Endothelial cell of umbilical vein (primary cell): ENCODE results near the gene LTBP2. TPM values are rescaled to one million over a fixed set of nuclear protein-coding genes. Genes with fewer than 3 reads are reported as not detected.

Experiments used
- BruUV-seq: library from RNA; stranded (reverse); fragments of 400-500 nt; replicated peaks from 2 replicates; lab custom pipeline; 2021; lab: Mats Ljungman, UMichigan
- CTCF ChIA-PET: fragments of 300-600, 350-600 bp; sonication (Branson Sonifier 250); formaldehyde crosslinking; loops from one replicate; lab custom pipeline; 2021; ENCODE audit warnings: antibody characterized with exemption, inconsistent platforms; lab: Charles Lee
- POLR2A ChIA-PET: fragments of 300-600, 350-600 bp; sonication (Branson Sonifier 250); formaldehyde crosslinking; loops from one replicate; lab custom pipeline; 2021; ENCODE audit warnings: antibody characterized with exemption, inconsistent platforms; lab: Charles Lee
- DNase-seq: peaks from one replicate; pipeline ENCODE4 v3.0.0-alpha.2; 2011; ENCODE audit warnings: low read depth, low spot score
- FAIRE-seq: peaks from 2 replicates; lab custom pipeline; 2011; peaks lifted over from hg19 to GRCh38; lab: Jason Lieb, UNC
- H2AFZ ChIP-seq: 2 replicates; pipeline ENCODE4 v1.6.0; 2012; ENCODE audit warnings: low read depth, low read length, control low read depth, inconsistent platforms
- H3K27ac ChIP-seq: 2 replicates; pipeline ENCODE4 v1.5.1; 2011; ENCODE audit warnings: low read depth, mild to moderate bottlenecking, control low read depth, low read length, moderate library complexity; ENCODE audit not compliant: insufficient read depth
- H3K27me3 ChIP-seq, 2 experiments: 2 replicates each; pipeline versions ENCODE4 v1.6.0 to v1.6.1; 2011; ENCODE audit warnings: low read length in 2 of 2, mixed read lengths in 1 of 2; ENCODE audit not compliant: control insufficient read depth in 2 of 2, insufficient read depth in 2 of 2
- H3K36me3 ChIP-seq, 2 experiments: 2 replicates in 1 of 2; 3 replicates in 1 of 2; pipeline ENCODE4 v1.5.1; 2011; ENCODE audit warnings: low read length in 2 of 2, mild to moderate bottlenecking in 1 of 2, moderate library complexity in 1 of 2; ENCODE audit not compliant: control insufficient read depth in 2 of 2, insufficient read depth in 2 of 2; ENCODE audit errors: extremely low read depth in 1 of 2
- H3K4me1 ChIP-seq: 3 replicates; pipeline ENCODE4 v1.5.1; 2011; ENCODE audit warnings: mild to moderate bottlenecking, low read length; ENCODE audit not compliant: control insufficient read depth, insufficient read depth; ENCODE audit errors: extremely low read depth
- H3K4me2 ChIP-seq: 2 replicates; pipeline ENCODE4 v1.6.1; 2011; ENCODE audit warnings: low read length, control low read depth, mixed read lengths; ENCODE audit not compliant: insufficient read depth
- H3K4me3 ChIP-seq, 3 experiments: fragments of 200-600 bp in 1 of 3; sonication (generic), shearing (Covaris generic) in 1 of 3; replicated peaks in 1 of 3; 2 replicates each; pipeline ENCODE4 v1.5.1; 2011 to 2016; ENCODE audit warnings: control low read depth in 3 of 3, low read length in 3 of 3, mild to moderate bottlenecking in 2 of 3, inconsistent platforms in 1 of 3, low read depth in 1 of 3, moderate library complexity in 1 of 3; ENCODE audit not compliant: insufficient read depth in 1 of 3
- H3K79me2 ChIP-seq: 2 replicates; pipeline ENCODE4 v1.6.0; 2012; ENCODE audit warnings: low read length, inconsistent platforms; ENCODE audit not compliant: control insufficient read depth, insufficient read depth
- H3K9ac ChIP-seq: replicated peaks from 2 replicates; pipeline ENCODE3; 2011; ENCODE audit warnings: low read length, control low read depth; ENCODE audit not compliant: insufficient read depth; ENCODE audit errors: extremely low read depth
- H3K9me1 ChIP-seq: replicated peaks from 3 replicates; pipeline ENCODE4 v1.6.0; 2011; ENCODE audit warnings: mild to moderate bottlenecking, low read length; ENCODE audit not compliant: control insufficient read depth, insufficient read depth; ENCODE audit errors: extremely low read depth
- H3K9me3 ChIP-seq: replicated peaks from 2 replicates; pipeline ENCODE4 v1.5.1; 2012; ENCODE audit warnings: low read length, inconsistent platforms; ENCODE audit not compliant: control insufficient read depth, insufficient read depth
- H4K20me1 ChIP-seq: replicated peaks from 2 replicates; pipeline ENCODE3; 2011; ENCODE audit warnings: mild to moderate bottlenecking, low read length; ENCODE audit not compliant: control insufficient read depth, insufficient read depth; ENCODE audit errors: extremely low read depth
- EZH2 ChIP-seq: IDR thresholded peaks from 2 replicates; pipeline ENCODE4 v1.6.1; 2012; ENCODE audit warnings: borderline replicate concordance, low read depth, mild to moderate bottlenecking, moderate library complexity, low read length, inconsistent platforms; ENCODE audit not compliant: severe bottlenecking
- FOS ChIP-seq: IDR thresholded peaks from 2 replicates; pipeline ENCODE4 v1.6.1; 2011; ENCODE audit warnings: mild to moderate bottlenecking, low read length, moderate library complexity, borderline replicate concordance; ENCODE audit not compliant: insufficient read depth
- GATA2 ChIP-seq: IDR thresholded peaks from 2 replicates; pipeline ENCODE4 v1.7.0; 2011; ENCODE audit warnings: low read depth, mild to moderate bottlenecking, moderate library complexity, mixed read lengths, low read length; ENCODE audit not compliant: insufficient read length, insufficient read depth
- JUN ChIP-seq: IDR thresholded peaks from 2 replicates; pipeline ENCODE4 v1.6.1; 2011; ENCODE audit warnings: borderline replicate concordance, low read depth; ENCODE audit not compliant: insufficient read length, insufficient read depth
- MYC ChIP-seq: IDR thresholded peaks from one replicate; pipeline ENCODE4 v1.6.1; 2011; ENCODE audit warnings: mild to moderate bottlenecking, low read depth, low read length
- POLR2A ChIP-seq: IDR thresholded peaks from 2 replicates; pipeline ENCODE4 v1.6.1; 2012; ENCODE audit warnings: low read depth, mild to moderate bottlenecking, control low read depth, low read length
- POLR2AphosphoS5 ChIP-seq: IDR thresholded peaks from 2 replicates; pipeline ENCODE4 v1.6.1; 2012; ENCODE audit warnings: low read depth, mild to moderate bottlenecking, control low read depth, low read length, moderate library complexity; ENCODE audit not compliant: insufficient read depth
- dilution Hi-C: fragments of 300-500 bp; cut with MboI; formaldehyde crosslinking; loops from one replicate; pipeline ENCODE4 v1.15.0; 2019; ENCODE audit warnings: low sequenced_read_pairs; ENCODE audit not compliant: extremely low pct_ligation_motif_present
- intact Hi-C: fragments of 100-400 bp; cut with micrococcal nuclease; formaldehyde crosslinking; loops from one replicate; pipeline ENCODE4 v1.10.0; 2022
- polyA plus RNA-seq, 4 experiments: library from polyadenylated mRNA; depleted of rRNA in 3 of 4; stranded (reverse) in 3 of 4; unstranded in 1 of 4; fragments of >200 nt; gene quantifications; 2 replicates each; pipeline versions ENCODE4 v1.2.1 to v1.2.3, GENCODE V29; 2011 to 2012; ENCODE audit warnings: missing spikeins in 1 of 4
- total RNA-seq: library from RNA; stranded (reverse); gene quantifications from 2 replicates; pipeline ENCODE4 v1.2.3, GENCODE V29; 2021
- TF ChIP-seq, protein P1 (sequence below): IDR thresholded peaks from 2 replicates; pipeline ENCODE4 v1.6.1; 2011; ENCODE audit not compliant: insufficient read depth, insufficient read length
- TF ChIP-seq, protein P2 (sequence below), 2 donors: IDR thresholded peaks; 1 replicate in 1 of 2; 2 replicates in 1 of 2; pipeline ENCODE4 v1.5.1; 2011; ENCODE audit warnings: low read length in 2 of 2, mild to moderate bottlenecking in 2 of 2, moderate library complexity in 2 of 2, control low read depth in 1 of 2, inconsistent platforms in 1 of 2, low read depth in 1 of 2; ENCODE audit not compliant: insufficient read depth in 1 of 2; ENCODE audit errors: extremely low read depth in 1 of 2

LTBP2 gene
- total and polyA plus RNA-seq, 2 donors (not counting 3 experiments of a cell fraction or from before 2014, with no cell fraction given) = 209 to 268 TPM

DNA sequence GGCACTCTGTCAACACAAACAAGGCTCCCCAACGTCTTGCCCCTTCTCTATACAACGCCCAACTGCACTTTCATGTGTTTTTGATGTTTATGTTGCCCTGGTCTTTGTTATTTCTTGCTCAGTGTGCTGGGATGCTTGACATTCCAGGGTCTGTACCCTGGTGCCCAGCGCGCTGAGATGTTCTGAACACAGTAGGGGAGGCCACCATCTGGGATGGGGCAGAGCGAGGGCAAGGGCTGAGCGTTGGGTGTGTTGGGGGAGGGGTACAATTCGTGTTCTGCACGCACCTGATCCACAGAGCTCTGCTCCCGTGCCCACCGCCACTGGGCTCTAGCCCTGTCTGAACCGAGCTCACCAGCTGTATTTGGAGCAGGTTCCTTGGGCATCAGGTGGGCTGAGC, 65.6 kb downstream of the LTBP2 start:
- Histone ChIP-seq H3K9me3 (no peaks in the 10 kb centered on the region), H3K36me3 (peaks cover 44 to 53% of the 10 kb centered on the region in 2 experiments), H3K79me2 (peaks cover 2% of the 10 kb centered on the region), H3K9ac (no peak overlapping the region), H3K27me3 (no peaks in the 10 kb centered on the region), H2AFZ (no peak overlapping the region), H3K4me1 (no peaks in the 10 kb centered on the region), H3K4me2 (no peak overlapping the region), H3K4me3 (no peak overlapping the region), H4K20me1 (no peaks in the 10 kb centered on the region), H3K9me1 (no peaks in the 10 kb centered on the region), H3K27ac (no peak overlapping the region)
- BruUV-seq = no TSS peak
- DNase-seq = no peak
- ChIA-PET CTCF (interaction anchor here (1.2 kb wide), 1 partner anchor 35 kb away, joined by 4 read pairs; no protein-coding TSS in a partner anchor), POLR2A (no interaction called here)
- dilution Hi-C loops = no loop called here
- TF ChIP-seq MYC (no peak), POLR2A (no peak), FOS (no peak), JUN (no peak), POLR2AphosphoS5 (no peak), EZH2 (no peak), GATA2 (no peak)
- TF ChIP-seq, protein P1, sequence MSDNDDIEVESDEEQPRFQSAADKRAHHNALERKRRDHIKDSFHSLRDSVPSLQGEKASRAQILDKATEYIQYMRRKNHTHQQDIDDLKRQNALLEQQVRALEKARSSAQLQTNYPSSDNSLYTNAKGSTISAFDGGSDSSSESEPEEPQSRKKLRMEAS = no peak
- TF ChIP-seq, protein P2, sequence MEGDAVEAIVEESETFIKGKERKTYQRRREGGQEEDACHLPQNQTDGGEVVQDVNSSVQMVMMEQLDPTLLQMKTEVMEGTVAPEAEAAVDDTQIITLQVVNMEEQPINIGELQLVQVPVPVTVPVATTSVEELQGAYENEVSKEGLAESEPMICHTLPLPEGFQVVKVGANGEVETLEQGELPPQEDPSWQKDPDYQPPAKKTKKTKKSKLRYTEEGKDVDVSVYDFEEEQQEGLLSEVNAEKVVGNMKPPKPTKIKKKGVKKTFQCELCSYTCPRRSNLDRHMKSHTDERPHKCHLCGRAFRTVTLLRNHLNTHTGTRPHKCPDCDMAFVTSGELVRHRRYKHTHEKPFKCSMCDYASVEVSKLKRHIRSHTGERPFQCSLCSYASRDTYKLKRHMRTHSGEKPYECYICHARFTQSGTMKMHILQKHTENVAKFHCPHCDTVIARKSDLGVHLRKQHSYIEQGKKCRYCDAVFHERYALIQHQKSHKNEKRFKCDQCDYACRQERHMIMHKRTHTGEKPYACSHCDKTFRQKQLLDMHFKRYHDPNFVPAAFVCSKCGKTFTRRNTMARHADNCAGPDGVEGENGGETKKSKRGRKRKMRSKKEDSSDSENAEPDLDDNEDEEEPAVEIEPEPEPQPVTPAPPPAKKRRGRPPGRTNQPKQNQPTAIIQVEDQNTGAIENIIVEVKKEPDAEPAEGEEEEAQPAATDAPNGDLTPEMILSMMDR (IDR thresholded peaks at IDR 0.05; ENCODE audit: extremely low read depth in 1 of 2, insufficient read depth in 1 of 2, low read depth in 1 of 2, low read length in 2 of 2) = no peak
- FAIRE-seq = no peak
- intact Hi-C loops = no loop called here
